Measurements from ENCODE around the gene SLC25A47. TPM values are rescaled to one million over a fixed set of nuclear protein-coding genes. Genes with fewer than 3 reads are reported as not detected.

SLC25A47 gene
- total RNA-seq, 1 experiment from 2014 or later, result not detected

DNA sequence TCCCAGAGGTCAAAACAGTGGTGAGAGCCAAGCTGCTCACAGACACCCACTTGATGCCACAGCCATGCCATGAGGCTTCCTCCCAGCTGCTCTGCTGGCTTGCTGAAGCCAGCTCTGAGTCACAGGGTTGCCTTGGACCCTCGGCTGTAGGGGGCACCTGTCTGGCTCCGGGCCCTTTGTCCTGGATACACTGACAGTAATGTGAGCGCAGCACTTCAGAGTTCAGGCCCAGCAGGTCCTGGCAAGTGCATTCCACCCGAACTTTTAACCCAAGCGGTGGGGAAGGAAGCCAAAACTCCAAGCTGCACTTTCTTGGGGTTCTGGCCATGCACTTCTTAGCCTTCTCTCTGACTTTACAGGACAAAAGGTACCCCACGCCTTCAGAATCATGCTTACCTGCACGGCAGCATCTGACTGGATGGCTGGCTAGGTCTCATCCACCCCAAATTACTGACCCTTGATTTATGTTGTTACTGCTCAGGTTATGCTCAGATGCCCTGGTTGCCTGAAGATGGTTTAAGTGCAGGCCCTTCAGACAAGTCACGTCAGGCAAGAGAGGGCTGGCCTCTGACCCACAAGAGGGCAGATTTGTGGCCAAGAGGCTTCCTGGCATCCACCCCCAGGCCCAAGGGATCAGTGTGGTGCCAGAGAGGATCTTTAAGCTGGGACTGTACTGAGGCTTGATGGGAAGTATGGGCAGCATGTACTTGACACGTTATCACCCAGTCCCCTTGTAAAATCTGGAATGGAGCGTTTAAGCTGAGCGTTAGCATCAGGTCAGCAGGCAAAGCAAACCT, 41.7 kb upstream of the SLC25A47 start:
- TF ChIP-seq NFE2L1 (CRISPR knock-in tag; IDR thresholded peaks at IDR 0.05) (no peak), ZNF121 (CRISPR knock-in tag; IDR thresholded peaks at IDR 0.05) (peak; percentile 61; the same call in 1 of the 2 replicates)
- DNase-seq (ENCODE audit: low spot score), result no peak
- H3K4me3 Mint-ChIP-seq, result no peak overlapping the region
- H3K4me1 Mint-ChIP-seq, result peaks cover 59% of the 10 kb centered on the region
- peaks cover 7% of the 10 kb centered on the region for H3K36me3 Mint-ChIP-seq
- ChIA-PET CTCF (interaction anchor here (0.6 to 1.6 kb wide), 6 partner anchors 9 to 126 kb away, joined by 3 to 7 read pairs (median 4); no protein-coding TSS in a partner anchor), POLR2A (no interaction called here)
- H3K9me3 Mint-ChIP-seq, result no peaks in the 10 kb centered on the region
- no peaks in the 10 kb centered on the region for H3K27me3 Mint-ChIP-seq (ENCODE audit: low read depth)
- H3K27ac Mint-ChIP-seq, result peak overlapping the region; percentile 46
- ATAC-seq, result peak; percentile 17

DNA sequence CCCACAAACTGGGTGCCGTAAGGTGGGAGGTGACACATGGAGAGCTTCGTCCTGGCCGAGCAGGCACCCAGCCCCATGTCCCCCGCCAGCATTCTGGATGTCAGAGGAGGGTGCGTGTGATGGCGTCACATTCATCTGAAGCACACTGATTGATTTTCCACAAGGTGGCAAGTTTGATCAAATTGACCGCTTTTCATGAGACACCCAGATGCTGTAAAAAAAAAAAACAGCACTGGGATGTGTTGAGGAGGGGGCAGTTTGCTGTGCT, 41.1 kb upstream of the SLC25A47 start:
- Mint-ChIP-seq H3K36me3 (peaks cover 4% of the 10 kb centered on the region), H3K27me3 (ENCODE audit: low read depth) (no peaks in the 10 kb centered on the region), H3K9me3 (no peaks in the 10 kb centered on the region), H3K4me1 (peaks cover 57% of the 10 kb centered on the region), H3K27ac (peak overlapping the region; percentile 46), H3K4me3 (no peak overlapping the region)
- POLR2A ChIA-PET, result no interaction called here
- CTCF ChIA-PET, result interaction anchor here (1.0 to 1.6 kb wide), 3 partner anchors 35 to 126 kb away, joined by 3 read pairs; no protein-coding TSS in a partner anchor
- no peak for DNase-seq (ENCODE audit: low spot score)
- TF ChIP-seq, protein P1, sequence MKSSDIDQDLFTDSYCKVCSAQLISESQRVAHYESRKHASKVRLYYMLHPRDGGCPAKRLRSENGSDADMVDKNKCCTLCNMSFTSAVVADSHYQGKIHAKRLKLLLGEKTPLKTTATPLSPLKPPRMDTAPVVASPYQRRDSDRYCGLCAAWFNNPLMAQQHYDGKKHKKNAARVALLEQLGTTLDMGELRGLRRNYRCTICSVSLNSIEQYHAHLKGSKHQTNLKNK (CRISPR knock-in tag; IDR thresholded peaks at IDR 0.05), result no peak
- TF ChIP-seq, protein P2, sequence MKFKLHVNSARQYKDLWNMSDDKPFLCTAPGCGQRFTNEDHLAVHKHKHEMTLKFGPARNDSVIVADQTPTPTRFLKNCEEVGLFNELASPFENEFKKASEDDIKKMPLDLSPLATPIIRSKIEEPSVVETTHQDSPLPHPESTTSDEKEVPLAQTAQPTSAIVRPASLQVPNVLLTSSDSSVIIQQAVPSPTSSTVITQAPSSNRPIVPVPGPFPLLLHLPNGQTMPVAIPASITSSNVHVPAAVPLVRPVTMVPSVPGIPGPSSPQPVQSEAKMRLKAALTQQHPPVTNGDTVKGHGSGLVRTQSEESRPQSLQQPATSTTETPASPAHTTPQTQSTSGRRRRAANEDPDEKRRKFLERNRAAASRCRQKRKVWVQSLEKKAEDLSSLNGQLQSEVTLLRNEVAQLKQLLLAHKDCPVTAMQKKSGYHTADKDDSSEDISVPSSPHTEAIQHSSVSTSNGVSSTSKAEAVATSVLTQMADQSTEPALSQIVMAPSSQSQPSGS (CRISPR knock-in tag; IDR thresholded peaks at IDR 0.05; ENCODE audit: borderline replicate concordance, low read depth), result no peak
- TF ChIP-seq, protein P3, sequence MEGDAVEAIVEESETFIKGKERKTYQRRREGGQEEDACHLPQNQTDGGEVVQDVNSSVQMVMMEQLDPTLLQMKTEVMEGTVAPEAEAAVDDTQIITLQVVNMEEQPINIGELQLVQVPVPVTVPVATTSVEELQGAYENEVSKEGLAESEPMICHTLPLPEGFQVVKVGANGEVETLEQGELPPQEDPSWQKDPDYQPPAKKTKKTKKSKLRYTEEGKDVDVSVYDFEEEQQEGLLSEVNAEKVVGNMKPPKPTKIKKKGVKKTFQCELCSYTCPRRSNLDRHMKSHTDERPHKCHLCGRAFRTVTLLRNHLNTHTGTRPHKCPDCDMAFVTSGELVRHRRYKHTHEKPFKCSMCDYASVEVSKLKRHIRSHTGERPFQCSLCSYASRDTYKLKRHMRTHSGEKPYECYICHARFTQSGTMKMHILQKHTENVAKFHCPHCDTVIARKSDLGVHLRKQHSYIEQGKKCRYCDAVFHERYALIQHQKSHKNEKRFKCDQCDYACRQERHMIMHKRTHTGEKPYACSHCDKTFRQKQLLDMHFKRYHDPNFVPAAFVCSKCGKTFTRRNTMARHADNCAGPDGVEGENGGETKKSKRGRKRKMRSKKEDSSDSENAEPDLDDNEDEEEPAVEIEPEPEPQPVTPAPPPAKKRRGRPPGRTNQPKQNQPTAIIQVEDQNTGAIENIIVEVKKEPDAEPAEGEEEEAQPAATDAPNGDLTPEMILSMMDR (IDR thresholded peaks at IDR 0.05), result no peak
- TF ChIP-seq, protein P4, sequence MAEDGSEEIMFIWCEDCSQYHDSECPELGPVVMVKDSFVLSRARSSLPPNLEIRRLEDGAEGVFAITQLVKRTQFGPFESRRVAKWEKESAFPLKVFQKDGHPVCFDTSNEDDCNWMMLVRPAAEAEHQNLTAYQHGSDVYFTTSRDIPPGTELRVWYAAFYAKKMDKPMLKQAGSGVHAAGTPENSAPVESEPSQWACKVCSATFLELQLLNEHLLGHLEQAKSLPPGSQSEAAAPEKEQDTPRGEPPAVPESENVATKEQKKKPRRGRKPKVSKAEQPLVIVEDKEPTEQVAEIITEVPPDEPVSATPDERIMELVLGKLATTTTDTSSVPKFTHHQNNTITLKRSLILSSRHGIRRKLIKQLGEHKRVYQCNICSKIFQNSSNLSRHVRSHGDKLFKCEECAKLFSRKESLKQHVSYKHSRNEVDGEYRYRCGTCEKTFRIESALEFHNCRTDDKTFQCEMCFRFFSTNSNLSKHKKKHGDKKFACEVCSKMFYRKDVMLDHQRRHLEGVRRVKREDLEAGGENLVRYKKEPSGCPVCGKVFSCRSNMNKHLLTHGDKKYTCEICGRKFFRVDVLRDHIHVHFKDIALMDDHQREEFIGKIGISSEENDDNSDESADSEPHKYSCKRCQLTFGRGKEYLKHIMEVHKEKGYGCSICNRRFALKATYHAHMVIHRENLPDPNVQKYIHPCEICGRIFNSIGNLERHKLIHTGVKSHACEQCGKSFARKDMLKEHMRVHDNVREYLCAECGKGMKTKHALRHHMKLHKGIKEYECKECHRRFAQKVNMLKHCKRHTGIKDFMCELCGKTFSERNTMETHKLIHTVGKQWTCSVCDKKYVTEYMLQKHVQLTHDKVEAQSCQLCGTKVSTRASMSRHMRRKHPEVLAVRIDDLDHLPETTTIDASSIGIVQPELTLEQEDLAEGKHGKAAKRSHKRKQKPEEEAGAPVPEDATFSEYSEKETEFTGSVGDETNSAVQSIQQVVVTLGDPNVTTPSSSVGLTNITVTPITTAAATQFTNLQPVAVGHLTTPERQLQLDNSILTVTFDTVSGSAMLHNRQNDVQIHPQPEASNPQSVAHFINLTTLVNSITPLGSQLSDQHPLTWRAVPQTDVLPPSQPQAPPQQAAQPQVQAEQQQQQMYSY (CRISPR knock-in tag; IDR thresholded peaks at IDR 0.05), result 0 out of 2 replicates have a peak, but pooled peaks have one; percentile 18
- TF ChIP-seq, protein P5, sequence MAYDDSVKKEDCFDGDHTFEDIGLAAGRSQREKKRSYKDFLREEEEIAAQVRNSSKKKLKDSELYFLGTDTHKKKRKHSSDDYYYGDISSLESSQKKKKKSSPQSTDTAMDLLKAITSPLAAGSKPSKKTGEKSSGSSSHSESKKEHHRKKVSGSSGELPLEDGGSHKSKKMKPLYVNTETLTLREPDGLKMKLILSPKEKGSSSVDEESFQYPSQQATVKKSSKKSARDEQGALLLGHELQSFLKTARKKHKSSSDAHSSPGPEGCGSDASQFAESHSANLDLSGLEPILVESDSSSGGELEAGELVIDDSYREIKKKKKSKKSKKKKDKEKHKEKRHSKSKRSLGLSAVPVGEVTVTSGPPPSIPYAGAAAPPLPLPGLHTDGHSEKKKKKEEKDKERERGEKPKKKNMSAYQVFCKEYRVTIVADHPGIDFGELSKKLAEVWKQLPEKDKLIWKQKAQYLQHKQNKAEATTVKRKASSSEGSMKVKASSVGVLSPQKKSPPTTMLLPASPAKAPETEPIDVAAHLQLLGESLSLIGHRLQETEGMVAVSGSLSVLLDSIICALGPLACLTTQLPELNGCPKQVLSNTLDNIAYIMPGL (CRISPR knock-in tag; IDR thresholded peaks at IDR 0.05), result no peak
- TF ChIP-seq NR3C1 (CRISPR knock-in tag; conservative IDR thresholded peaks at IDR 0.05; ENCODE audit: low read depth) (no peak), GABPB1 (CRISPR knock-in tag; IDR thresholded peaks at IDR 0.05) (no peak)
- ATAC-seq, result no peak

DNA sequence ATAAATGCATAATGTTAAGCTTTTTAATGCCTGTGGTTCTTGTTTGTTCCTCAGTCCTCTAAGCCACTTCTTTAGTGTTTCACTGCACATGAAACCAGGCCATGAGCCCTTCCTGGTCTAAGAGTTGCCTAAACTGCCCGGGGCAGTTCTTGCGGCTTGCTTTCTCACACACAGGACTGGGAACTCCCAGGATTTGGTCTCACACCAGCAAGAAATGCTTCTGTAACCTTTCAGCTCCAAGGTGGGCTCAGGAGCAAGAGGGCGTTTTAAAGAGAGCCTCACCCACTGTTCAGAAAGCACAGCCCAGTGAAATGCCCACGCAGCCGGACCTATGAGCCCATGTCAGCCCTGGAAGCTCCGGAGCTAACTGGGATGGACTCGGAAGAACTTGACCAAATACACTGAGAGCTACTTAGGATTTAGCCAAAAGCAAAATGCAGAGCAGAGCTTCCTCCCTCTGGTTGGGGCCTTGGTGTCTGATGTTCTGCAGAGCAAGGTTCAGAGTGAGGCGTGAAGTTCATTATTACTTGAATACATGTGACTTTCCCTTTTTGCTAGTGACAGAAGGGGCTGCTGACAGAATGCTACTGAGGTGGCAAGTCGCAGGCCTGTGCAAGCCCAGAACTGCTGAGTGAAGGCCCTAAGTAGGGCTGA, 40.2 kb upstream of the SLC25A47 start:
- ATAC-seq (no peak), DNase-seq (ENCODE audit: low spot score) (no peak)
- no peaks in the 10 kb centered on the region; the same call in 1 of the 2 replicates for H3K36me3 Mint-ChIP-seq
- H3K27ac Mint-ChIP-seq, result peak overlapping the region; percentile 92
- no peaks in the 10 kb centered on the region for H3K9me3 Mint-ChIP-seq
- CTCF ChIA-PET, result interaction anchor here (0.6 to 3.8 kb wide), 11 partner anchors 11 to 148 kb away, joined by 3 to 28 read pairs (median 4); no protein-coding TSS in a partner anchor
- no peak overlapping the region for H3K4me3 Mint-ChIP-seq
- POLR2A ChIA-PET, result interaction anchor here (0.6 kb wide), 1 partner anchor 123 kb away, joined by 4 read pairs; the partner anchor contains the start of gene DEGS2
- peaks cover 57% of the 10 kb centered on the region for H3K4me1 Mint-ChIP-seq
- H3K27me3 Mint-ChIP-seq (ENCODE audit: low read depth), result no peaks in the 10 kb centered on the region
- TF ChIP-seq ELF4 (CRISPR knock-in tag; IDR thresholded peaks at IDR 0.05; ENCODE audit: low read depth), result no peak
- TF ChIP-seq, protein P1 (CRISPR knock-in tag; IDR thresholded peaks at IDR 0.05), result no peak
- TF ChIP-seq TEAD1 (CRISPR knock-in tag; IDR thresholded peaks at IDR 0.05), result no peak
- TF ChIP-seq, protein P6, sequence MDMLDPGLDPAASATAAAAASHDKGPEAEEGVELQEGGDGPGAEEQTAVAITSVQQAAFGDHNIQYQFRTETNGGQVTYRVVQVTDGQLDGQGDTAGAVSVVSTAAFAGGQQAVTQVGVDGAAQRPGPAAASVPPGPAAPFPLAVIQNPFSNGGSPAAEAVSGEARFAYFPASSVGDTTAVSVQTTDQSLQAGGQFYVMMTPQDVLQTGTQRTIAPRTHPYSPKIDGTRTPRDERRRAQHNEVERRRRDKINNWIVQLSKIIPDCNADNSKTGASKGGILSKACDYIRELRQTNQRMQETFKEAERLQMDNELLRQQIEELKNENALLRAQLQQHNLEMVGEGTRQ (CRISPR knock-in tag; IDR thresholded peaks at IDR 0.05), result no peak
- TF ChIP-seq, protein P3 (IDR thresholded peaks at IDR 0.05), result no peak
- TF ChIP-seq, protein P7, sequence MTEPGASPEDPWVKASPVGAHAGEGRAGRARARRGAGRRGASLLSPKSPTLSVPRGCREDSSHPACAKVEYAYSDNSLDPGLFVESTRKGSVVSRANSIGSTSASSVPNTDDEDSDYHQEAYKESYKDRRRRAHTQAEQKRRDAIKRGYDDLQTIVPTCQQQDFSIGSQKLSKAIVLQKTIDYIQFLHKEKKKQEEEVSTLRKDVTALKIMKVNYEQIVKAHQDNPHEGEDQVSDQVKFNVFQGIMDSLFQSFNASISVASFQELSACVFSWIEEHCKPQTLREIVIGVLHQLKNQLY (CRISPR knock-in tag; IDR thresholded peaks at IDR 0.05), result no peak
- TF ChIP-seq RORB (CRISPR knock-in tag; IDR thresholded peaks at IDR 0.05), result no peak
- no peak for TF ChIP-seq JUN (CRISPR knock-in tag; IDR thresholded peaks at IDR 0.05)
